K562 (cell line): ENCODE data around the gene UBR3. TPM values are rescaled to one million over a fixed set of nuclear protein-coding genes. Genes with fewer than 3 reads are reported as not detected.

Experiments used
- ATAC-seq: fragments of 200-7000 bp; cut with Tn5 transposase; 3 replicates; pipeline ENCODE4 v1.9.1; 2020; ENCODE audit warnings: moderate library complexity
- BruUV-seq: library from RNA; stranded (reverse); fragments of 400-500 nt; replicated peaks from 2 replicates; lab custom pipeline; 2021; lab: Mats Ljungman, UMichigan
- CTCF ChIA-PET: fragments of 300-600 bp; formaldehyde crosslinking; extraction: SDS; loops from one replicate; lab custom pipeline; 2021; ENCODE audit warnings: low intra/inter-chr PET ratio; lab: Yijun Ruan, JAX
- POLR2A ChIA-PET: fragments of 300-600, 350-650 bp; sonication (Branson Sonifier 250); formaldehyde crosslinking; extraction: SDS; loops from one replicate; lab custom pipeline; 2021; ENCODE audit warnings: antibody characterized with exemption, inconsistent platforms; lab: Yijun Ruan, JAX
- DNase-seq, 4 experiments: peaks; one replicate each; pipeline versions ENCODE4 v3.0.0 to v3.0.0-alpha.2; 2011 to 2018; ENCODE audit warnings: low spot score in 3 of 4, mixed read lengths in 3 of 4; ENCODE audit errors: extremely low read depth in 1 of 4
- FAIRE-seq: peaks from 2 replicates; lab custom pipeline; 2011; peaks lifted over from hg19 to GRCh38; lab: Jason Lieb, UNC
- H2AFZ ChIP-seq: 2 replicates; pipeline ENCODE4 v1.6.0; 2011; ENCODE audit warnings: low read depth, low read length, control low read depth, inconsistent platforms
- H3K27ac ChIP-seq: fragments of 200-600 bp; 3 replicates; pipeline ENCODE4 v1.8.0; 2011; ENCODE audit warnings: low read depth, mild to moderate bottlenecking, control low read depth, inconsistent platforms, low read length, moderate library complexity, mixed read lengths; ENCODE audit errors: extremely low read depth
- H3K27me3 ChIP-seq, 2 experiments: fragments of 300-600 bp in 1 of 2; 2 replicates in 1 of 2; 3 replicates in 1 of 2; pipeline versions ENCODE4 v1.6.0 to v1.8.0; 2011; ENCODE audit warnings: inconsistent platforms in 2 of 2, low read length in 2 of 2, mild to moderate bottlenecking in 1 of 2, mixed read lengths in 1 of 2, moderate library complexity in 1 of 2; ENCODE audit not compliant: control insufficient read depth in 2 of 2, insufficient read depth in 2 of 2
- H3K36me3 ChIP-seq: fragments of 300-600 bp; 3 replicates; pipeline ENCODE4 v1.8.0; 2011; ENCODE audit warnings: mild to moderate bottlenecking, low read length, inconsistent platforms; ENCODE audit not compliant: control insufficient read depth, insufficient read depth
- H3K4me1 ChIP-seq, 2 experiments: fragments of 200-600 bp in 1 of 2; replicated peaks in 1 of 2; 2 replicates in 1 of 2; 3 replicates in 1 of 2; pipeline versions ENCODE4 v1.5.1 to v1.8.0; 2011; ENCODE audit warnings: inconsistent platforms in 2 of 2, low read length in 2 of 2, mild to moderate bottlenecking in 1 of 2, mixed read lengths in 1 of 2, moderate library complexity in 1 of 2; ENCODE audit not compliant: control insufficient read depth in 2 of 2, insufficient read depth in 2 of 2
- H3K4me2 ChIP-seq: 2 replicates; pipeline ENCODE4 v1.6.1; 2011; ENCODE audit warnings: low read length, control low read depth, inconsistent platforms, mixed read lengths; ENCODE audit not compliant: insufficient read depth
- H3K4me3 ChIP-seq: fragments of 200-600 bp; sonication (generic), shearing (Covaris generic); 2 replicates; pipeline ENCODE4 v1.5.1; 2016; ENCODE audit warnings: control low read depth, inconsistent platforms
- H3K79me2 ChIP-seq: fragments of 200-600 bp; 3 replicates; pipeline ENCODE4 v1.8.0; 2011; ENCODE audit warnings: low read length, inconsistent platforms; ENCODE audit not compliant: control insufficient read depth, insufficient read depth
- H3K9ac ChIP-seq, 2 experiments: 2 replicates each; pipeline versions ENCODE4 v1.6.0 to v1.6.1; 2011; ENCODE audit warnings: low read depth in 2 of 2, low read length in 2 of 2, control low read depth in 1 of 2, inconsistent platforms in 1 of 2, mild to moderate bottlenecking in 1 of 2, mixed read lengths in 1 of 2; ENCODE audit not compliant: insufficient read depth in 1 of 2
- H3K9me1 ChIP-seq: one replicate; pipeline ENCODE4 v1.6.0; 2011; ENCODE audit warnings: inconsistent platforms, mild to moderate bottlenecking, low read length, moderate library complexity; ENCODE audit not compliant: control insufficient read depth, insufficient read depth
- H3K9me3 ChIP-seq: replicated peaks from 2 replicates; pipeline ENCODE4 v1.5.1; 2011; ENCODE audit warnings: low read depth, low read length, inconsistent platforms; ENCODE audit not compliant: control insufficient read depth, insufficient read depth
- H4K20me1 ChIP-seq: replicated peaks from 2 replicates; pipeline ENCODE4 v1.6.1; 2011; ENCODE audit warnings: low read length, inconsistent platforms, mixed read lengths; ENCODE audit not compliant: control insufficient read depth, insufficient read depth
- BDP1 ChIP-seq: IDR thresholded peaks from 3 replicates; pipeline ENCODE4 v1.6.1; 2011; ENCODE audit not compliant: insufficient read length, insufficient read depth
- DNMT1 ChIP-seq: fragments of 450-650 bp; IDR thresholded peaks from 2 replicates; pipeline ENCODE4 v1.6.1; 2016; ENCODE audit warnings: antibody characterized with exemption, mild to moderate bottlenecking
- GTF2F1 ChIP-seq: IDR thresholded peaks from 2 replicates; pipeline ENCODE4 v1.6.1; 2011; ENCODE audit warnings: low read depth, low read length, improper control_type of control experiment
- HCFC1 ChIP-seq: IDR thresholded peaks from 2 replicates; pipeline ENCODE4 v1.6.1; 2012; ENCODE audit warnings: low read depth, low read length, improper control_type of control experiment
- HLTF ChIP-seq: fragments of 450-650 bp; IDR thresholded peaks from 2 replicates; pipeline ENCODE4 v1.6.1; 2016
- KDM2B ChIP-seq: fragments of 250-450 bp; sonication (Bioruptor Pico); IDR thresholded peaks from 2 replicates; pipeline ENCODE4 v1.8.0; 2021; ENCODE audit warnings: mild to moderate bottlenecking, moderate library complexity
- THAP12 ChIP-seq: fragments of 250-450 bp; sonication (Bioruptor Pico); IDR thresholded peaks from 2 replicates; pipeline ENCODE4 v1.9.0; 2021; ENCODE audit warnings: mild to moderate bottlenecking, inconsistent platforms
- ZNF57 ChIP-seq: fragments of 450-650 bp; formaldehyde crosslinking; IDR thresholded peaks from 2 replicates; pipeline ENCODE4 v1.4.0; 2020; ENCODE audit warnings: mild to moderate bottlenecking, moderate library complexity
- ZNF766 ChIP-seq: fragments of 200-800 bp; sonication (Bioruptor generic); conservative IDR thresholded peaks from 2 replicates; pipeline ENCODE4 v1.6.1; 2016; ENCODE audit warnings: missing genetic modification characterization, missing compliant biosample characterization
- WGBS: fragments of 100-300 bp; shearing (Covaris generic); methylation state at CpG from one replicate; pipeline ENCODE4 v1.1.6; 2016; ENCODE audit warnings: low coverage, mixed read lengths; ENCODE audit not compliant: insufficient coverage; ENCODE audit errors: missing lambda C conversion rate; 5-methylcytosine and 5-hydroxymethylcytosine counted together
- in situ Hi-C: fragments of 300-500 bp; cut with MboI; formaldehyde crosslinking; loops from 4 replicates; pipeline ENCODE4 v1.15.0; 2018; ENCODE audit warnings: inconsistent platforms, mixed read lengths
- intact Hi-C: fragments of 100-400 bp; cut with micrococcal nuclease; formaldehyde crosslinking; loops from 2 replicates; pipeline ENCODE4 v1.14.2; 2022
- polyA plus RNA-seq, 8 experiments: library from polyadenylated mRNA; depleted of rRNA in 4 of 8; stranded (reverse) in 5 of 8; unstranded in 3 of 8; fragments of >200 nt; fragmentation: Nextera tagmentation in 2 of 8; fragmentation: Illumina TruSeq in 1 of 8; extraction: Ambion mirVana in 2 of 8; extraction: Trizol in 1 of 8; gene quantifications; 2 replicates each; pipeline versions ENCODE4 v1.2.1 to v1.2.3, GENCODE V29; 2011 to 2014; ENCODE audit warnings: inconsistent platforms in 1 of 8, missing spikeins in 1 of 8
- total RNA-seq, 7 experiments: library from RNA; depleted of rRNA in 6 of 7; stranded (reverse); fragments of >200 nt in 6 of 7; fragmentation: Illumina TruSeq in 2 of 7; extraction: Trizol in 2 of 7; gene quantifications; 2 replicates each; pipeline versions ENCODE4 v1.2.1 to v1.2.3, GENCODE V29; 2011 to 2021; ENCODE audit warnings: low replicate concordance in 1 of 7
- TF ChIP-seq, protein P1 (sequence below): sonication (generic); formaldehyde crosslinking; IDR thresholded peaks from 2 replicates; pipeline ENCODE4 v1.8.1; 2023; ENCODE audit warnings: mild to moderate bottlenecking, missing genetic modification reagents
- TF ChIP-seq, protein P2 (sequence below): fragments of 250-450 bp; sonication (Bioruptor Pico); IDR thresholded peaks from 2 replicates; pipeline ENCODE4 v1.5.0; 2020; ENCODE audit warnings: mild to moderate bottlenecking
- TF ChIP-seq, protein P3 (sequence below), 2 experiments: IDR thresholded peaks; 2 replicates each; pipeline ENCODE4 v1.6.1; 2012; ENCODE audit warnings: improper control_type of control experiment in 2 of 2, low read depth in 2 of 2, low read length in 2 of 2, borderline replicate concordance in 1 of 2

UBR3 gene
- total and polyA plus RNA-seq, 9 of the 15 experiments (the other 6 are each of a cell fraction or from before 2014, with no cell fraction given) = 14.4 to 63.5 (median 40.4) TPM

GRCh38 chr2:169824373-169825333 lies 2.6 kb upstream of the UBR3 start, which contains the start of gene METTL5:
METTL5 (minus strand) TSS chr2:169824905; CDS start chr2:169824597, 308 bp downstream.
- Histone ChIP-seq H3K36me3 (peaks cover 34% of the 10 kb centered on the region), H3K9ac (peak within 1 kb of the TSS; percentile 88 to 94), H3K4me1 (peaks cover 12 to 30% of the 10 kb centered on the region in 2 experiments; a peak in 4 of 5 replicates), H4K20me1 (peaks cover 14% of the 10 kb centered on the region), H3K79me2 (peaks cover 67% of the 10 kb centered on the region), H3K4me3 (peak within 1 kb of the TSS; percentile 65), H2AFZ (peak within 1 kb of the TSS; percentile 90), H3K9me1 (no peaks in the 10 kb centered on the region), H3K9me3 (no peaks in the 10 kb centered on the region), H3K27ac (peak within 1 kb of the TSS; percentile 79), H3K4me2 (peak within 1 kb of the TSS; percentile 89), H3K27me3 (no peaks in the 10 kb centered on the region)
- intact Hi-C loops = loop anchor here (1.0 to 10.0 kb wide), 5 partner anchors 44 to 540 kb away; no protein-coding TSS in a partner anchor
- ChIA-PET POLR2A (interaction anchor here (0.6 to 1.8 kb wide), 14 partner anchors 9 to 117 kb away, joined by 3 to 11 read pairs (median 4); no protein-coding TSS in a partner anchor), CTCF (interaction anchor here (0.9 to 4.8 kb wide), 7 partner anchors 53 to 991 kb away, joined by 4 to 74 read pairs (median 6); no protein-coding TSS in a partner anchor)
- FAIRE-seq (peak; percentile 11), DNase-seq (peak; percentile 92 to 96 (median 94)), ATAC-seq (peak; percentile 72)
- 5% methylated on average over 60 of the region's 61 CpGs for WGBS
- BruUV-seq = no TSS peak
- in situ Hi-C loops = loop anchor here (5.0 kb wide), 1 partner anchor 103 kb away; no protein-coding TSS in a partner anchor
- TF ChIP-seq, protein P1, sequence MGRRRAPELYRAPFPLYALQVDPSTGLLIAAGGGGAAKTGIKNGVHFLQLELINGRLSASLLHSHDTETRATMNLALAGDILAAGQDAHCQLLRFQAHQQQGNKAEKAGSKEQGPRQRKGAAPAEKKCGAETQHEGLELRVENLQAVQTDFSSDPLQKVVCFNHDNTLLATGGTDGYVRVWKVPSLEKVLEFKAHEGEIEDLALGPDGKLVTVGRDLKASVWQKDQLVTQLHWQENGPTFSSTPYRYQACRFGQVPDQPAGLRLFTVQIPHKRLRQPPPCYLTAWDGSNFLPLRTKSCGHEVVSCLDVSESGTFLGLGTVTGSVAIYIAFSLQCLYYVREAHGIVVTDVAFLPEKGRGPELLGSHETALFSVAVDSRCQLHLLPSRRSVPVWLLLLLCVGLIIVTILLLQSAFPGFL (CRISPR knock-in tag) = no peak
- TF ChIP-seq, protein P2, sequence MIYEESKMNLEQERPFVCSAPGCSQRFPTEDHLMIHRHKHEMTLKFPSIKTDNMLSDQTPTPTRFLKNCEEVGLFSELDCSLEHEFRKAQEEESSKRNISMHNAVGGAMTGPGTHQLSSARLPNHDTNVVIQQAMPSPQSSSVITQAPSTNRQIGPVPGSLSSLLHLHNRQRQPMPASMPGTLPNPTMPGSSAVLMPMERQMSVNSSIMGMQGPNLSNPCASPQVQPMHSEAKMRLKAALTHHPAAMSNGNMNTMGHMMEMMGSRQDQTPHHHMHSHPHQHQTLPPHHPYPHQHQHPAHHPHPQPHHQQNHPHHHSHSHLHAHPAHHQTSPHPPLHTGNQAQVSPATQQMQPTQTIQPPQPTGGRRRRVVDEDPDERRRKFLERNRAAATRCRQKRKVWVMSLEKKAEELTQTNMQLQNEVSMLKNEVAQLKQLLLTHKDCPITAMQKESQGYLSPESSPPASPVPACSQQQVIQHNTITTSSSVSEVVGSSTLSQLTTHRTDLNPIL (CRISPR knock-in tag) = no peak
- TF ChIP-seq ZNF766 = no peak
- no peak for TF ChIP-seq ZNF57
- no peak for TF ChIP-seq BDP1
- peak; percentile 84; the same call in 1 of the 2 replicates for TF ChIP-seq KDM2B (CRISPR knock-in tag)
- TF ChIP-seq THAP12 (CRISPR knock-in tag) = peak; percentile 96
- TF ChIP-seq DNMT1 = no peak
- TF ChIP-seq HLTF = no peak
- TF ChIP-seq HCFC1 = peak; percentile 70
- TF ChIP-seq GTF2F1 = 0 out of 2 replicates have a peak, but pooled peaks have one; percentile 29
- TF ChIP-seq, protein P3, sequence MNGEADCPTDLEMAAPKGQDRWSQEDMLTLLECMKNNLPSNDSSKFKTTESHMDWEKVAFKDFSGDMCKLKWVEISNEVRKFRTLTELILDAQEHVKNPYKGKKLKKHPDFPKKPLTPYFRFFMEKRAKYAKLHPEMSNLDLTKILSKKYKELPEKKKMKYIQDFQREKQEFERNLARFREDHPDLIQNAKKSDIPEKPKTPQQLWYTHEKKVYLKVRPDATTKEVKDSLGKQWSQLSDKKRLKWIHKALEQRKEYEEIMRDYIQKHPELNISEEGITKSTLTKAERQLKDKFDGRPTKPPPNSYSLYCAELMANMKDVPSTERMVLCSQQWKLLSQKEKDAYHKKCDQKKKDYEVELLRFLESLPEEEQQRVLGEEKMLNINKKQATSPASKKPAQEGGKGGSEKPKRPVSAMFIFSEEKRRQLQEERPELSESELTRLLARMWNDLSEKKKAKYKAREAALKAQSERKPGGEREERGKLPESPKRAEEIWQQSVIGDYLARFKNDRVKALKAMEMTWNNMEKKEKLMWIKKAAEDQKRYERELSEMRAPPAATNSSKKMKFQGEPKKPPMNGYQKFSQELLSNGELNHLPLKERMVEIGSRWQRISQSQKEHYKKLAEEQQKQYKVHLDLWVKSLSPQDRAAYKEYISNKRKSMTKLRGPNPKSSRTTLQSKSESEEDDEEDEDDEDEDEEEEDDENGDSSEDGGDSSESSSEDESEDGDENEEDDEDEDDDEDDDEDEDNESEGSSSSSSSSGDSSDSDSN (IDR thresholded peaks at IDR 0.05; ENCODE audit: borderline replicate concordance in 1 of 2, low read depth in 2 of 2, low read length in 2 of 2) = 0 out of 4 replicates have a peak, but pooled peaks of 1 of the 2 experiments have one; percentile 86
